Neural cell (in vitro differentiated cells): ENCODE results near the gene LILRB4. TPM values are rescaled to one million over a fixed set of nuclear protein-coding genes. Genes with fewer than 3 reads are reported as not detected.
"Not testable (repeated sequence)": the region's sequence is repeated elsewhere in the genome, so short reads cannot be mapped to it uniquely, and the experiment has no call there.

Experiments
- H2AFZ ChIP-seq: fragments of 200-600, 300-800 bp; sonication (generic), shearing (Covaris generic); 2 replicates; pipeline ENCODE4 v1.6.0; 2014; ENCODE audit warnings: low read depth, mild to moderate bottlenecking, antibody characterized with exemption, low read length, moderate library complexity
- H3F3A ChIP-seq: fragments of 200-600 bp; shearing (Covaris generic); 2 replicates; pipeline ENCODE4 v1.6.1; 2016; ENCODE audit warnings: mild to moderate bottlenecking, moderate library complexity, mixed read lengths, antibody characterized with exemption, low read length; ENCODE audit not compliant: insufficient read depth, poor library complexity, severe bottlenecking
- H3K27ac ChIP-seq: fragments of 200-600, 300-800 bp; sonication (generic), shearing (Covaris generic); 2 replicates; pipeline ENCODE4 v1.5.1; 2014; ENCODE audit warnings: mild to moderate bottlenecking, low read length, moderate library complexity
- H3K27me3 ChIP-seq: fragments of 300-800, 200-600 bp; sonication (generic), shearing (Covaris generic); 2 replicates; pipeline ENCODE4 v1.6.0; 2014; ENCODE audit warnings: mild to moderate bottlenecking, low read depth, low read length, moderate library complexity; ENCODE audit not compliant: insufficient read depth
- H3K36me3 ChIP-seq: fragments of 300-800, 200-600 bp; sonication (generic), shearing (Covaris generic); 2 replicates; pipeline ENCODE4 v1.5.1; 2014; ENCODE audit warnings: mild to moderate bottlenecking, antibody characterized with exemption, low read length, moderate library complexity; ENCODE audit not compliant: insufficient read depth
- H3K4me2 ChIP-seq: fragments of 300-800, 200-600 bp; sonication (generic), shearing (Covaris generic); 2 replicates; pipeline ENCODE4 v1.6.0; 2014; ENCODE audit warnings: mild to moderate bottlenecking, low read length
- H3K4me3 ChIP-seq: fragments of 300-800, 200-600 bp; sonication (generic), shearing (Covaris generic); 2 replicates; pipeline ENCODE4 v1.5.1; 2014; ENCODE audit warnings: mild to moderate bottlenecking, low read length, moderate library complexity
- H3K79me2 ChIP-seq: fragments of 200-600 bp; shearing (Covaris generic); replicated peaks from 2 replicates; pipeline ENCODE4 v1.6.0; 2014; ENCODE audit warnings: mild to moderate bottlenecking, low read length, moderate library complexity; ENCODE audit not compliant: insufficient read depth
- H3K9ac ChIP-seq: fragments of 300-800, 200-600 bp; sonication (generic), shearing (Covaris generic); 2 replicates; pipeline ENCODE4 v1.6.1; 2016; ENCODE audit warnings: mild to moderate bottlenecking, low read length, mixed read lengths
- H3K9me2 ChIP-seq: fragments of 200-600 bp; shearing (Covaris generic); 2 replicates; pipeline ENCODE4 v1.6.1; 2016; ENCODE audit warnings: mild to moderate bottlenecking, low read length, mixed read lengths; ENCODE audit not compliant: insufficient read depth
- H3K9me3 ChIP-seq: fragments of 200-600, 300-800 bp; sonication (generic), shearing (Covaris generic); 2 replicates; pipeline ENCODE4 v1.6.1; 2016; ENCODE audit warnings: mild to moderate bottlenecking, mixed run types, low read length, moderate library complexity, mixed read lengths
- H4K20me1 ChIP-seq: fragments of 200-600 bp; shearing (Covaris generic); 2 replicates; pipeline ENCODE4 v1.6.1; 2016; ENCODE audit warnings: mild to moderate bottlenecking, mixed run types; ENCODE audit not compliant: insufficient read depth
- EP300 ChIP-seq: fragments of 450-650 bp; conservative IDR thresholded peaks from 2 replicates; pipeline ENCODE4 v1.6.1; 2014; ENCODE audit warnings: antibody characterized with exemption, mild to moderate bottlenecking, moderate library complexity; ENCODE audit not compliant: poor library complexity, severe bottlenecking
- EZH2 ChIP-seq: fragments of 200-600, 300-800 bp; shearing (Covaris generic), sonication (generic); IDR thresholded peaks from 2 replicates; pipeline ENCODE4 v1.6.1; 2014; ENCODE audit warnings: antibody characterized with exemption, low read length, borderline replicate concordance, mild to moderate bottlenecking; ENCODE audit not compliant: insufficient read depth, poor library complexity, severe bottlenecking
- MXI1 ChIP-seq: fragments of 450-650 bp; conservative IDR thresholded peaks from 2 replicates; pipeline ENCODE4 v1.6.1; 2014; ENCODE audit warnings: antibody characterized with exemption, mild to moderate bottlenecking; ENCODE audit not compliant: poor library complexity, severe bottlenecking
- POLR2AphosphoS5 ChIP-seq: IDR thresholded peaks from 2 replicates; pipeline ENCODE4 v1.6.1; 2012
- RAD21 ChIP-seq: fragments of 450-650 bp; conservative IDR thresholded peaks from 2 replicates; pipeline ENCODE4 v1.6.1; 2014; ENCODE audit warnings: antibody characterized with exemption, mild to moderate bottlenecking, moderate library complexity
- REST ChIP-seq: IDR thresholded peaks from 2 replicates; pipeline ENCODE4 v1.6.1; 2012; ENCODE audit warnings: borderline replicate concordance
- TAF1 ChIP-seq: IDR thresholded peaks from 2 replicates; pipeline ENCODE4 v1.6.1; 2012; ENCODE audit warnings: low read depth
- polyA plus RNA-seq: library from polyadenylated mRNA; depleted of rRNA; stranded (reverse); fragments of >200 nt; gene quantifications from 2 replicates; pipeline ENCODE4 v1.2.3, GENCODE V29; 2014
- small RNA-seq, 3 experiments: library from RNA; depleted of rRNA; stranded (forward); fragments of <200 nt; gene quantifications; one replicate each; pipeline ENCODE3, GENCODE V24; 2012

LILRB4 gene
- polyA plus RNA-seq, 1 donor from 2014 or later, result not detected

DNA sequence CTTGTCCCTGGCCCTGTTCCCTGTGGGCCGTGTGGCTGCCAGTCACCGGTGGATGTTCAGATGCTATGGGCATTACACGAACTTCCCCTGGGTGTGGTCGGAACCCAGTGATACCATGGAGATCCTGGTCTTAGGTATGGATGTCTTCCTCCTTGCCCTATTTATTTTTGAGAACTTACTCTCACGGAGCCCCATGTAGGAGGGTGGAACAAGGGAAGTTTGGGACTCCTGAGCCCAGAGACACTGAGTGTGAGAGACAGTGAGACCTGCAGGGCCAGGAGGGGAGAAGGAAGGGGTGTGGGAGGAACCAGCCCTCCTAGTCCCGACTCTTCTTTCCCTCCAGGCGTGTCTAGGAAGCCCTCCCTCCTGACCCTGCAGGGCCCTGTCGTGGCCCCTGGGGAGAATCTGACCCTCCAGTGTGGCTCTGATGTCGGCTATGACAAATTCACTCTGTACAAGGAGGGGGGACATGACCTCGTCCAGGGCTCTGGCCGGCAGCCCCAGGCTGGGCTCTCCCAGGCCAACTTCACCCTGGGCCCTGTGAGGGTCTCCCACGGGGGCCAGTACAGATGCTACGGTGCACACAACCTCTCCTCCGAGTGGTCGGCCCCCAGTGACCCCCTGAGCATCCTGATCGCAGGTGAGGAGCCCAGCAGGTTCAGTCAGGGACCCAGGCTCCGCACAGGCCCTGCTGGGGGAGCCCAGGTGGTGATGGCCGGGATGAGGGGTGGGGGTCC, 46.6 kb downstream of the LILRB4 start:
- Histone ChIP-seq H3K4me2 (no peak overlapping the region), H3K9me3 (no peaks in the 10 kb centered on the region), H4K20me1 (no peaks in the 10 kb centered on the region), H3K27me3 (no peaks in the 10 kb centered on the region), H3K27ac (no peak overlapping the region), H3K79me2 (no peaks in the 10 kb centered on the region), H2AFZ (no peak overlapping the region), H3K9ac (no peak overlapping the region), H3K36me3 (no peaks in the 10 kb centered on the region), H3K4me3 (no peak overlapping the region), H3F3A (no peaks in the 10 kb centered on the region), H3K9me2 (no peaks in the 10 kb centered on the region)
- no peak for TF ChIP-seq TAF1
- TF ChIP-seq MXI1, result no peak
- no peak for TF ChIP-seq EZH2
- no peak for TF ChIP-seq EP300
- TF ChIP-seq RAD21, result no peak
- no peak for TF ChIP-seq POLR2AphosphoS5
- no peak for TF ChIP-seq REST

DNA sequence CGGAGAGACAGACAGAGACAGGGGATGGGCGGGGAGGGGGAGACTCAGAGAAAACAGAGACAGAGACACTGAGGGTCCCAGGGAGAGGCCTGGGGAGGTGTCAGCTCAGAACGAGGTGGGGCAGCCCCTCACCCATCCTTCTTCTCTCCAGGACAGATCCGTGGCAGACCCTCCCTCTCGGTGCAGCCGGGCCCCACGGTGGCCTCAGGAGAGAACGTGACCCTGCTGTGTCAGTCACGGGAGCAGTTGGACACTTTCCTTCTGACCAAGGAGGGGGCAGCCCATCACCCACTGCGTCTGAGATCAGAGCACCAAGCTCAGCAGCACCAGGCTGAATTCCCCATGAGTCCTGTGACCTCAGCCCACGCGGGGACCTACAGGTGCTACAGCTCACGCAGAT, 47.2 kb downstream of the LILRB4 start:
- not testable (repeated sequence) for H3K27me3 ChIP-seq, H3K4me3 ChIP-seq, H4K20me1 ChIP-seq, H3K79me2 ChIP-seq, H3K9me2 ChIP-seq, H3K27ac ChIP-seq, H3K36me3 ChIP-seq, H3K9me3 ChIP-seq, H3F3A ChIP-seq, H3K4me2 ChIP-seq, H2AFZ ChIP-seq, H3K9ac ChIP-seq

Small RNAs within 50 kb of the gene (small RNA-seq; reads per million reads assigned to genes)
- gene AC245036.3, result 0 reads per million in 3 experiments
- gene AC245128.2, result 0 reads per million in 3 experiments
- 0 reads per million in 3 experiments for gene MIR8061

Other genes starting within 250 kb of the LILRB4 start
- 33.4 and 36.1 TPM in 2 replicates for gene TTYH1, start 247.5 kb upstream of the LILRB4 start, polyA plus RNA-seq
- 24.2 and 50.8 TPM in 2 replicates for gene LENG8, start 213.8 kb upstream of the LILRB4 start, polyA plus RNA-seq
- gene LENG9, start 199.2 kb upstream of the LILRB4 start, polyA plus RNA-seq, result 0.58 and 0.82 TPM in 2 replicates
- gene CDC42EP5, start 189.7 kb upstream of the LILRB4 start, polyA plus RNA-seq, result not detected in 2 replicates
- not detected in 2 replicates for gene LAIR2, start 160.2 kb upstream of the LILRB4 start, polyA plus RNA-seq
- gene LILRA2, start 89.2 kb upstream of the LILRB4 start, polyA plus RNA-seq, result not detected in 2 replicates
- gene LILRA1, start 69.4 kb upstream of the LILRB4 start, polyA plus RNA-seq, result not detected in 2 replicates
- gene LILRB1, start 32.5 kb upstream of the LILRB4 start, polyA plus RNA-seq, result not detected in 2 replicates
- gene KIR3DL3, start 61.5 kb downstream of the LILRB4 start, polyA plus RNA-seq, result not detected in 2 replicates
- gene KIR2DL3, start 75.5 kb downstream of the LILRB4 start, polyA plus RNA-seq, result not detected in 2 replicates
- not detected in 2 replicates for gene KIR2DL1, start 106.8 kb downstream of the LILRB4 start, polyA plus RNA-seq
- not detected in 2 replicates for gene KIR2DL4, start 140.6 kb downstream of the LILRB4 start, polyA plus RNA-seq
- gene KIR3DL1, start 153.5 kb downstream of the LILRB4 start, polyA plus RNA-seq, result not detected in 2 replicates
- gene KIR2DS4, start 169.7 kb downstream of the LILRB4 start, polyA plus RNA-seq, result not detected in 2 replicates
- gene KIR3DL2, start 187.5 kb downstream of the LILRB4 start, polyA plus RNA-seq, result not detected in 2 replicates
- not detected in 2 replicates for gene FCAR, start 211.2 kb downstream of the LILRB4 start, polyA plus RNA-seq
- gene NCR1, start 243.2 kb downstream of the LILRB4 start, polyA plus RNA-seq, result not detected in 2 replicates